Brain microvascular endothelial cell (primary cell): Measurements from ENCODE around the gene CTAGE1.

Source experiments
- DNase-seq: peaks from one replicate; pipeline ENCODE4 v3.0.0-alpha.2; 2020
- H3K27ac ChIP-seq: fragments of 250-450 bp; sonication (Bioruptor Pico); 2 replicates; pipeline ENCODE4 v1.5.1; 2020; ENCODE audit warnings: mild to moderate bottlenecking, moderate library complexity
- H3K27me3 ChIP-seq: fragments of 250-450 bp; sonication (Bioruptor Pico); replicated peaks from 2 replicates; pipeline ENCODE4 v1.5.1; 2020; ENCODE audit warnings: mild to moderate bottlenecking
- H3K36me3 ChIP-seq: fragments of 250-450 bp; sonication (Bioruptor Pico); replicated peaks from 2 replicates; pipeline ENCODE4 v1.5.1; 2020; ENCODE audit warnings: mild to moderate bottlenecking
- H3K4me3 ChIP-seq: 2 replicates; pipeline ENCODE4 v1.5.1; 2011; ENCODE audit warnings: low read depth, mild to moderate bottlenecking, control low read depth, low read length, moderate library complexity
- in situ Hi-C: cut with HindIII; loops from 2 replicates; pipeline ENCODE4 v1.10.0; 2017; ENCODE audit warnings: low sequenced_read_pairs, low pct_ligation_motif_present
- TF ChIP-seq, protein P1 (sequence below): IDR thresholded peaks from 2 replicates; pipeline ENCODE4 v1.5.1; 2011; ENCODE audit warnings: low read depth, mild to moderate bottlenecking, moderate library complexity, low read length, control low read depth, inconsistent platforms; ENCODE audit errors: missing control alignments

CTAGE1 gene

DNA sequence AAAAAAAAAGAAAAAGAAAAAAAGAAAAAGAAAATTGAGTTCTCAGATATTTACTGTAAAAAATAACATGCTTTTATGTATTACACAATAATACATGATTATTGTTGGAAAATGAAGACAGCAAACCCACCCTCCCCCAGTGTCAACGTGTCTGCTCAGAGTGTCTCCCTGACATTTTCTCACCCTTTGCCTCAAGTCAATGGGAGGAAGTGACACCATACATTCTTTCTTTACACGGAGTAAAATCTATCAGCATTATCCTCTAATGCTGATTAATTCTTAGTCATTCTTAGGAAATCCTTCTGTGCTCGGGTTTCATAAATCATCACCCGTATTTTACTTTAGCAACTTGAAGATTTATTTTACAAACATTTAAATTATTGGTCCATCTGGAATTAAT lies 32.0 kb downstream of the CTAGE1 start:
- Histone ChIP-seq H3K36me3 (no peaks in the 10 kb centered on the region), H3K27ac (peak overlapping the region; percentile 67), H3K27me3 (no peaks in the 10 kb centered on the region), H3K4me3 (no peak overlapping the region)
- in situ Hi-C loops = no loop called here
- peak; percentile 63 for DNase-seq
- TF ChIP-seq, protein P1, sequence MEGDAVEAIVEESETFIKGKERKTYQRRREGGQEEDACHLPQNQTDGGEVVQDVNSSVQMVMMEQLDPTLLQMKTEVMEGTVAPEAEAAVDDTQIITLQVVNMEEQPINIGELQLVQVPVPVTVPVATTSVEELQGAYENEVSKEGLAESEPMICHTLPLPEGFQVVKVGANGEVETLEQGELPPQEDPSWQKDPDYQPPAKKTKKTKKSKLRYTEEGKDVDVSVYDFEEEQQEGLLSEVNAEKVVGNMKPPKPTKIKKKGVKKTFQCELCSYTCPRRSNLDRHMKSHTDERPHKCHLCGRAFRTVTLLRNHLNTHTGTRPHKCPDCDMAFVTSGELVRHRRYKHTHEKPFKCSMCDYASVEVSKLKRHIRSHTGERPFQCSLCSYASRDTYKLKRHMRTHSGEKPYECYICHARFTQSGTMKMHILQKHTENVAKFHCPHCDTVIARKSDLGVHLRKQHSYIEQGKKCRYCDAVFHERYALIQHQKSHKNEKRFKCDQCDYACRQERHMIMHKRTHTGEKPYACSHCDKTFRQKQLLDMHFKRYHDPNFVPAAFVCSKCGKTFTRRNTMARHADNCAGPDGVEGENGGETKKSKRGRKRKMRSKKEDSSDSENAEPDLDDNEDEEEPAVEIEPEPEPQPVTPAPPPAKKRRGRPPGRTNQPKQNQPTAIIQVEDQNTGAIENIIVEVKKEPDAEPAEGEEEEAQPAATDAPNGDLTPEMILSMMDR = no peak

DNA sequence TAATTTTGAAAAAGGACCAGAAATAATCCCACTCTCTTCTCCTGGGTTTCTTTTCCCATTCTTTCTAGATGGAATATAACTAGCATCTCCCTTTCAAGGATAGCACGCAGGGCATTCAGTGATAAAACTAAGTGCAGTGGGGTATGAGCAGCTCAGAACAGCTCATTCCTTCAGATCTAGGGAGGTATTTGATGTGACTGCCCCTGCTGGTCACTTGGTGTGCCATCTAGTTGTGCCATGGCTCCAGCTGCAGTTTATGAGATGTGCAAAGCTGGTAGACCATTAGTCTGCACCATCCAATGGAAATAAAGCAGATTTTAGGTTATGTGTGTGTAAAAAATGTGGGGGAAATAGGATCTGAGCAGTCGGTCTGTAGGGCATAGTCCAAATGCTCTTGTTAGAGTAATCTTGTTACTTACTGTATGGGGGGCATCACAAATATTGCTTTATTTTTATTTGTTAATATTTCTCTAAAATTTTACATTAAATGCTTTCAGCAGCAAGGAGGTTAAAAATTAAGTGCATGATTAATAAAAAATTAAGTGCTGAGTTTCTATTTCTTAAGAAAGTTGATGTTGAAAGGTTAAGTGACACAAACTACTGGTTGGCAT lies 38.9 kb downstream of the CTAGE1 start:
- no peak overlapping the region for H3K27ac ChIP-seq
- H3K4me3 ChIP-seq = no peak overlapping the region
- no peaks in the 10 kb centered on the region for H3K27me3 ChIP-seq
- in situ Hi-C loops = no loop called here
- no peaks in the 10 kb centered on the region for H3K36me3 ChIP-seq
- TF ChIP-seq, protein P1 = peak; percentile 75
- DNase-seq = peak; percentile 11

DNA sequence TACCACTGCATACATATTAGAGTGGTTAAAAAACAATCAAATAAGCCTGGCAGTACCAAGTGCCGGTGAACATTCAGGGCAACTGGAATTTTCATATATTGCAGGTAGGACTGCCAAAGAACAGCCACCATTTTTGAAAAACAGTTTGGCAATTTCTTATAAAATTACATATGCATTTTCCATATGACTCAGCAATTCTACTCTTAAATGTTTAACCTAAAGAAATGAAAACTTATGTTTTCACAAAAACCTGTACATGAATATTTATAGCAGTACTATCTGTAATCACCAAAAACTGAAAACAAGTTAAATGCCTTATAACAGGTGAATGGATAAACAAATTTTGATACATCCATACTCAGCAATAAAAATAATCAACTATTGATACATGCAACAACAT lies 39.9 kb downstream of the CTAGE1 start:
- Histone ChIP-seq H3K4me3 (no peak overlapping the region), H3K27ac (no peak overlapping the region), H3K27me3 (no peaks in the 10 kb centered on the region), H3K36me3 (no peaks in the 10 kb centered on the region)
- in situ Hi-C loops = no loop called here
- TF ChIP-seq, protein P1 = no peak
- no peak for DNase-seq

DNA sequence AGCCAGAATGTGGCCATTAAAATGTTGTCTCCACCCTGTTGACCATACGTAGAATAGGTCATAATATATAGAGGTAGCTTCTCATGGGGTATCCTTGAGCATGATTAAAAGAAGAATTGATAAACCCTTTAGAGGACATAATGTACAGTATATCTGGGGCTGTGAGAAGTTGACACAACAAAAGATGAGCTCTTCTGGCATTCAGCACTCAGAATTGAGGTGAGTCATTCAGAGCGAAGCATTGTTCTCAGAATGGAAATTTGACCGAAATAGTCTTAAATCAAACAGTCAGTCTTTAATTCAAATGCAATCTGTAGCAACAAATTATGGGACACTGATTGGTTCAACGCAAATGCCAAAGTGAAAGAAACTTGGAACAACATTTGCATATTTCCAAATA lies 47.3 kb downstream of the CTAGE1 start:
- H3K27ac ChIP-seq = no peak overlapping the region
- in situ Hi-C loops = no loop called here
- TF ChIP-seq, protein P1 = no peak
- H3K4me3 ChIP-seq = no peak overlapping the region
- H3K36me3 ChIP-seq = no peaks in the 10 kb centered on the region
- H3K27me3 ChIP-seq = no peaks in the 10 kb centered on the region
- DNase-seq = no peak

DNA sequence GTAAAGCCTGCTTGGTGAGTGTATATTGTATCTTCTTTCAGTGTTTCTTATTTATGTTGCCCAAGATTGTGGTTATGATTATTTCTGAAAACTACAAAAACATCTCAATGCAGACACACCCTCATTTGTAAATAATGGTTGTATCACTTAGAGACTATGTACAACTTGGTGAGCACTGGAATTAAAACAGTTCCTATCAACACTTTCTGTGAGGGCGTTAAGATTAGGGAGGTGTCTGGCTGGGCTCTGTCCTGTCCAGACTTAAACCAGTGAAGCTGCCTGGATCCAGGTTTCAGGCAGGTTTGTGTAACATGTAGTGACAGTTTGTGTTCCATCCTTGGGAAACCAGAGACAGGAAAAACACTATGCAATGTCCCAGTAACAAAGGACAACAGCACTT lies 49.7 kb downstream of the CTAGE1 start:
- no peak for DNase-seq
- H3K4me3 ChIP-seq = no peak overlapping the region
- TF ChIP-seq, protein P1 = no peak
- in situ Hi-C loops = no loop called here
- no peaks in the 10 kb centered on the region for H3K36me3 ChIP-seq
- no peak overlapping the region for H3K27ac ChIP-seq
- no peaks in the 10 kb centered on the region for H3K27me3 ChIP-seq

DNA sequence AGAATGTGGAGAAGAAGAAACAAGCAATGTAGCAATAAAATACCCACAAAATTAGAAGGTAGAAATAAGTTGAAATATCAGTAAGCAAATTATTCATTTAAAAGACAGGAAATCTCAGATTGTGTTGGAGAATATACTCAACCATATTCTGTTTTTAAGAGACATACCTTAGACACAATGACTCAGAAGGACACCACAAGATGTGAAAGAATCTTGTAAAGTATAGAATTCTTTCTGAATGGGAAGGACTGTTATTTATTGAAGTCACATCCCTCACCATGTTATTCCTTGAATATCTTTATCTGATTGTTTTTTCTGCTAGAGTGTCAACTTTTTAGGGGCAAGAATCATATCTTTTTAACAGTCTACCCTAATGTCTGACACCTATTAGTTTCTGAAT lies 50.4 kb downstream of the CTAGE1 start:
- Histone ChIP-seq H3K4me3 (no peak overlapping the region), H3K36me3 (no peaks in the 10 kb centered on the region), H3K27me3 (no peaks in the 10 kb centered on the region), H3K27ac (no peak overlapping the region)
- TF ChIP-seq, protein P1 = no peak
- no peak for DNase-seq
- in situ Hi-C loops = no loop called here
